ENCODE results near the gene KIF1B.

DNA sequence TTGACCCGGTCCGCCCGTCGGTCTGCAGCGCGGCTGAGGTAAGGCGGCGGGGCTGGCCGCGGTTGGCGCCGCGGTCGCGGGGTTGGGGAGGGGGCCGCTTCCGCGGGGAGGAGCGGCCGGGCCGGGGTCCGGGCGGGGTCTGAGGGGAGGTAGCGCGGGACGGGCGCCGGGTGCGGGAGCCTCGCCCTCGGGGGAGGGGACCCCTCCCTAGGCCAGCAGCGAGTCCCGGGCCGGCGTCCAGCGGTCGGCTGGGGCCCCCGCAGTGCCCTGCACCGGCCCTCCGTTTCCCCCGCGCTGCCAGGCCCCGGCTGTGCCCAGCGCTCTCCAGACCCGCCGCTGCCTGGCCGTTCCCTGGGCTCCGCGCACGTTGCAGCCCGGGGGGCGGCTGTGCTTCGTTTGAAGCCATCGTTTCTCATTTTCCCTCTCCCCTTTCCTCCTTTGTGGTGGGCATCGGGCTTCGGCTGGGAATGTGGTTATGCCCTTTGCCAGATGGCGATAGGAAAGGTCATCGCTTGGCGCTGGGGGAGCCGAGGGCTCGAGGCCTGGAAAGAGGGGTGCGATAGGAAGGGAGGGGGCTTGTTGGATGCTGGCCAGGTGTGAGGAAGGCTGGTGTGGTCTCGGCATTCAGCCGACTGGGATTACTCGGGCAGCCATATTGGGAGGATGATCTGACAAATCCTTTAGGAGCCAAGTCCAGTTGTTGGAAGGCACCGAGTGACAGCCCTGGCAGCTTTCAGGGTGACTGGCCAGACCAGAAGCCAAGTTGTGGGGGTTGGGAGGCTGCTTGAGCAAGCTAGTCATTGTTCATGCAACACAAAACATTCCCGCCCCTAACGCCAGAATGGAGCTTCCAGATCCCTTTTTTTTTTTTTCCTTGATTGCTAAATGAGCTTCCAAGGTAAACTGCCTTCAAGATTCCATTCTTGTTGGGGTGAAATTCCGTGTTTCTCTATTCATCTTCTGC, 753 bp downstream of the KIF1B start:
- TF ChIP-seq POLR2A (IDR thresholded peaks at IDR 0.05) = no peak
- TF ChIP-seq, protein P1, sequence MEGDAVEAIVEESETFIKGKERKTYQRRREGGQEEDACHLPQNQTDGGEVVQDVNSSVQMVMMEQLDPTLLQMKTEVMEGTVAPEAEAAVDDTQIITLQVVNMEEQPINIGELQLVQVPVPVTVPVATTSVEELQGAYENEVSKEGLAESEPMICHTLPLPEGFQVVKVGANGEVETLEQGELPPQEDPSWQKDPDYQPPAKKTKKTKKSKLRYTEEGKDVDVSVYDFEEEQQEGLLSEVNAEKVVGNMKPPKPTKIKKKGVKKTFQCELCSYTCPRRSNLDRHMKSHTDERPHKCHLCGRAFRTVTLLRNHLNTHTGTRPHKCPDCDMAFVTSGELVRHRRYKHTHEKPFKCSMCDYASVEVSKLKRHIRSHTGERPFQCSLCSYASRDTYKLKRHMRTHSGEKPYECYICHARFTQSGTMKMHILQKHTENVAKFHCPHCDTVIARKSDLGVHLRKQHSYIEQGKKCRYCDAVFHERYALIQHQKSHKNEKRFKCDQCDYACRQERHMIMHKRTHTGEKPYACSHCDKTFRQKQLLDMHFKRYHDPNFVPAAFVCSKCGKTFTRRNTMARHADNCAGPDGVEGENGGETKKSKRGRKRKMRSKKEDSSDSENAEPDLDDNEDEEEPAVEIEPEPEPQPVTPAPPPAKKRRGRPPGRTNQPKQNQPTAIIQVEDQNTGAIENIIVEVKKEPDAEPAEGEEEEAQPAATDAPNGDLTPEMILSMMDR (IDR thresholded peaks at IDR 0.05 in 8 of 11, conservative IDR thresholded peaks at IDR 0.05 in 3 of 11) = no peak
